WTC11 (cell line): Measurements from ENCODE around the gene YIPF6. TPM values are rescaled to one million over a fixed set of nuclear protein-coding genes. Genes with fewer than 3 reads are reported as not detected.

Experiments used
- ATAC-seq: fragments of 200-7000 bp; cut with Tn5 transposase; 2 replicates; pipeline ENCODE4 v1.10.0; 2021; ENCODE audit warnings: mild to moderate bottlenecking, moderate library complexity
- CTCF ChIA-PET: fragments of 300-600 bp; sonication (Branson Sonifier 250); formaldehyde crosslinking; loops from one replicate; lab custom pipeline; 2021; ENCODE audit warnings: antibody characterized with exemption; lab: Charles Lee
- POLR2A ChIA-PET: fragments of 350-600 bp; sonication (Branson Sonifier 250); formaldehyde crosslinking; loops from one replicate; lab custom pipeline; 2021; ENCODE audit warnings: antibody characterized with exemption; lab: Charles Lee
- DNase-seq: peaks from one replicate; pipeline ENCODE4 v3.0.0; 2021; ENCODE audit warnings: low spot score
- H3K27ac Mint-ChIP-seq: 2 replicates; pipeline ENCODE4 v1.8.0; 2021; ENCODE audit warnings: mixed read lengths
- H3K27me3 Mint-ChIP-seq: 2 replicates; pipeline ENCODE4 v1.8.0; 2021; ENCODE audit warnings: low read depth, mild to moderate bottlenecking, moderate library complexity, mixed read lengths
- H3K36me3 Mint-ChIP-seq: 2 replicates; pipeline ENCODE4 v1.8.0; 2021; ENCODE audit warnings: mixed read lengths
- H3K4me1 Mint-ChIP-seq: 2 replicates; pipeline ENCODE4 v1.8.0; 2022; ENCODE audit warnings: mixed read lengths
- H3K4me3 Mint-ChIP-seq: 2 replicates; pipeline ENCODE4 v1.8.0; 2021; ENCODE audit warnings: mild to moderate bottlenecking, moderate library complexity, mixed read lengths
- H3K9me3 Mint-ChIP-seq: 2 replicates; pipeline ENCODE4 v1.8.0; 2021; ENCODE audit warnings: mixed read lengths
- ELF4 ChIP-seq: sonication (generic); formaldehyde crosslinking; IDR thresholded peaks from 2 replicates; pipeline ENCODE4 v1.8.1; 2022; ENCODE audit warnings: low read depth, mild to moderate bottlenecking, moderate library complexity, missing genetic modification reagents
- ESRRA ChIP-seq: sonication (generic); formaldehyde crosslinking; IDR thresholded peaks from 2 replicates; pipeline ENCODE4 v1.8.1; 2022; ENCODE audit warnings: mild to moderate bottlenecking, missing genetic modification reagents, borderline replicate concordance
- ETV6 ChIP-seq: sonication (generic); formaldehyde crosslinking; IDR thresholded peaks from 2 replicates; pipeline ENCODE4 v1.8.1; 2022; ENCODE audit warnings: mild to moderate bottlenecking, missing genetic modification reagents
- HMGA2 ChIP-seq: fragments of 250-450 bp; sonication (Bioruptor Pico); IDR thresholded peaks from 2 replicates; pipeline ENCODE4 v1.4.0; 2021; ENCODE audit warnings: mild to moderate bottlenecking, moderate library complexity
- JUN ChIP-seq: sonication (generic); formaldehyde crosslinking; IDR thresholded peaks from 2 replicates; pipeline ENCODE4 v1.8.0; 2023; ENCODE audit warnings: mild to moderate bottlenecking, missing genetic modification reagents
- NR3C1 ChIP-seq: sonication (generic); formaldehyde crosslinking; conservative IDR thresholded peaks from 2 replicates; pipeline ENCODE4 v1.8.1; 2023; ENCODE audit warnings: low read depth, mild to moderate bottlenecking, missing genetic modification reagents
- PRRX2 ChIP-seq: fragments of 250-450 bp; sonication (Bioruptor Pico); IDR thresholded peaks from 2 replicates; pipeline ENCODE4 v1.8.0; 2021; ENCODE audit warnings: mild to moderate bottlenecking
- RELA ChIP-seq: sonication (generic); formaldehyde crosslinking; IDR thresholded peaks from 2 replicates; pipeline ENCODE4 v1.8.1; 2022; ENCODE audit warnings: missing genetic modification reagents, mild to moderate bottlenecking, borderline replicate concordance
- RORB ChIP-seq: fragments of 250-450 bp; sonication (Bioruptor Pico); IDR thresholded peaks from 2 replicates; pipeline ENCODE4 v1.9.0; 2021; ENCODE audit warnings: mild to moderate bottlenecking
- SP1 ChIP-seq: sonication (generic); formaldehyde crosslinking; conservative IDR thresholded peaks from 2 replicates; pipeline ENCODE4 v1.8.1; 2022; ENCODE audit warnings: missing genetic modification reagents
- TCF7 ChIP-seq: sonication (generic); formaldehyde crosslinking; IDR thresholded peaks from 2 replicates; pipeline ENCODE4 v1.8.0; 2022; ENCODE audit warnings: mild to moderate bottlenecking, low read depth, missing genetic modification reagents, moderate library complexity
- TEAD4 ChIP-seq: sonication (generic); formaldehyde crosslinking; IDR thresholded peaks from 2 replicates; pipeline ENCODE4 v1.8.0; 2022; ENCODE audit warnings: mild to moderate bottlenecking, missing genetic modification reagents
- ZNF138 ChIP-seq: sonication (generic); formaldehyde crosslinking; conservative IDR thresholded peaks from 2 replicates; pipeline ENCODE4 v1.8.1; 2022; ENCODE audit warnings: mild to moderate bottlenecking, moderate library complexity, missing genetic modification reagents
- total RNA-seq: library from RNA; stranded (reverse); gene quantifications from 3 replicates; pipeline ENCODE4 v1.2.3, GENCODE V29; 2021
- TF ChIP-seq, protein P1 (sequence below): sonication (generic); formaldehyde crosslinking; IDR thresholded peaks from 2 replicates; pipeline ENCODE4 v1.8.0; 2023; ENCODE audit warnings: mild to moderate bottlenecking, missing genetic modification reagents
- TF ChIP-seq, protein P2 (sequence below): sonication (generic); formaldehyde crosslinking; IDR thresholded peaks from 2 replicates; pipeline ENCODE4 v1.8.0; 2022; ENCODE audit warnings: mild to moderate bottlenecking, missing genetic modification reagents
- TF ChIP-seq, protein P3 (sequence below): sonication (generic); formaldehyde crosslinking; IDR thresholded peaks from 2 replicates; pipeline ENCODE4 v1.8.1; 2023; ENCODE audit warnings: mild to moderate bottlenecking, missing genetic modification reagents
- TF ChIP-seq, protein P4 (sequence below): sonication (generic); formaldehyde crosslinking; IDR thresholded peaks from 2 replicates; pipeline ENCODE4 v1.8.1; 2022; ENCODE audit warnings: missing genetic modification reagents, borderline replicate concordance
- TF ChIP-seq, protein P5 (sequence below): fragments of 250-450 bp; sonication (Bioruptor Pico); IDR thresholded peaks from 2 replicates; pipeline ENCODE4 v1.9.0; 2021; ENCODE audit warnings: mild to moderate bottlenecking
- TF ChIP-seq, protein P6 (sequence below): fragments of 250-450 bp; sonication (Bioruptor Pico); IDR thresholded peaks from 2 replicates; pipeline ENCODE4 v1.9.0; 2021; ENCODE audit warnings: moderate library complexity, mild to moderate bottlenecking, inconsistent platforms, borderline replicate concordance
- TF ChIP-seq, protein P7 (sequence below): sonication (generic); formaldehyde crosslinking; IDR thresholded peaks from 2 replicates; pipeline ENCODE4 v1.8.1; 2023; ENCODE audit warnings: mild to moderate bottlenecking, moderate library complexity, missing genetic modification reagents
- TF ChIP-seq, protein P8 (sequence below): sonication (generic); formaldehyde crosslinking; conservative IDR thresholded peaks from 2 replicates; pipeline ENCODE4 v1.8.1; 2022; ENCODE audit warnings: mild to moderate bottlenecking, missing genetic modification reagents
- TF ChIP-seq, protein P9 (sequence below): sonication (generic); formaldehyde crosslinking; IDR thresholded peaks from 2 replicates; pipeline ENCODE4 v1.8.1; 2022; ENCODE audit warnings: mild to moderate bottlenecking, moderate library complexity, missing genetic modification reagents

The YIPF6 gene
- total RNA-seq, 1 experiment from 2014 or later = 34.2 TPM

DNA sequence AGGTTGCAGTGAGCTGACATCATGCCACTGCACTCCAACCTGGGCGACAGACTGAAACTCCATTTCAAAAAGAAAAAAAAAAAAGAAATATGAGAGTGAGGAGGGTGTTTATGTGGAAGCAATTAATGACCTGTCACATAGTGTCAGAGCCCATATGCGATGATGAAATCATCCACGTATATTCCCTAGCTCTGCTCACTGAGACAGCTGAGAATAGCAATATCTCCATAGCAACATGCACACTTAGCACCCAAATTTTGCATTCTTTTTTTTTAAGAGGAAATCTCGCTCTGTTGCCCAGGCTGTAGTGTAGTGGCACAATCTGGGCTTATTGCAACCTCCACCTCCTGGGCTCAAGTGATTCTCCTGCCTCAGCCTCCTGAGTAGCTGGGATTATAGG is 34.1 kb upstream of the YIPF6 start (continued):
- TF ChIP-seq, protein P1, sequence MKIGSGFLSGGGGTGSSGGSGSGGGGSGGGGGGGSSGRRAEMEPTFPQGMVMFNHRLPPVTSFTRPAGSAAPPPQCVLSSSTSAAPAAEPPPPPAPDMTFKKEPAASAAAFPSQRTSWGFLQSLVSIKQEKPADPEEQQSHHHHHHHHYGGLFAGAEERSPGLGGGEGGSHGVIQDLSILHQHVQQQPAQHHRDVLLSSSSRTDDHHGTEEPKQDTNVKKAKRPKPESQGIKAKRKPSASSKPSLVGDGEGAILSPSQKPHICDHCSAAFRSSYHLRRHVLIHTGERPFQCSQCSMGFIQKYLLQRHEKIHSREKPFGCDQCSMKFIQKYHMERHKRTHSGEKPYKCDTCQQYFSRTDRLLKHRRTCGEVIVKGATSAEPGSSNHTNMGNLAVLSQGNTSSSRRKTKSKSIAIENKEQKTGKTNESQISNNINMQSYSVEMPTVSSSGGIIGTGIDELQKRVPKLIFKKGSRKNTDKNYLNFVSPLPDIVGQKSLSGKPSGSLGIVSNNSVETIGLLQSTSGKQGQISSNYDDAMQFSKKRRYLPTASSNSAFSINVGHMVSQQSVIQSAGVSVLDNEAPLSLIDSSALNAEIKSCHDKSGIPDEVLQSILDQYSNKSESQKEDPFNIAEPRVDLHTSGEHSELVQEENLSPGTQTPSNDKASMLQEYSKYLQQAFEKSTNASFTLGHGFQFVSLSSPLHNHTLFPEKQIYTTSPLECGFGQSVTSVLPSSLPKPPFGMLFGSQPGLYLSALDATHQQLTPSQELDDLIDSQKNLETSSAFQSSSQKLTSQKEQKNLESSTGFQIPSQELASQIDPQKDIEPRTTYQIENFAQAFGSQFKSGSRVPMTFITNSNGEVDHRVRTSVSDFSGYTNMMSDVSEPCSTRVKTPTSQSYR = no peak
- TF ChIP-seq PRRX2 (no peak), HMGA2 (no peak), TCF7 (CRISPR knock-in tag) (no peak), ELF4 (CRISPR knock-in tag) (no peak)
- TF ChIP-seq, protein P2, sequence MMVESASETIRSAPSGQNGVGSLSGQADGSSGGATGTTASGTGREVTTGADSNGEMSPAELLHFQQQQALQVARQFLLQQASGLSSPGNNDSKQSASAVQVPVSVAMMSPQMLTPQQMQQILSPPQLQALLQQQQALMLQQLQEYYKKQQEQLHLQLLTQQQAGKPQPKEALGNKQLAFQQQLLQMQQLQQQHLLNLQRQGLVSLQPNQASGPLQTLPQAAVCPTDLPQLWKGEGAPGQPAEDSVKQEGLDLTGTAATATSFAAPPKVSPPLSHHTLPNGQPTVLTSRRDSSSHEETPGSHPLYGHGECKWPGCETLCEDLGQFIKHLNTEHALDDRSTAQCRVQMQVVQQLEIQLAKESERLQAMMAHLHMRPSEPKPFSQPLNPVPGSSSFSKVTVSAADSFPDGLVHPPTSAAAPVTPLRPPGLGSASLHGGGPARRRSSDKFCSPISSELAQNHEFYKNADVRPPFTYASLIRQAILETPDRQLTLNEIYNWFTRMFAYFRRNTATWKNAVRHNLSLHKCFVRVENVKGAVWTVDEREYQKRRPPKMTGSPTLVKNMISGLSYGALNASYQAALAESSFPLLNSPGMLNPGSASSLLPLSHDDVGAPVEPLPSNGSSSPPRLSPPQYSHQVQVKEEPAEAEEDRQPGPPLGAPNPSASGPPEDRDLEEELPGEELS (CRISPR knock-in tag) = no peak
- TF ChIP-seq, all 79 proteins: peak for 0

DNA sequence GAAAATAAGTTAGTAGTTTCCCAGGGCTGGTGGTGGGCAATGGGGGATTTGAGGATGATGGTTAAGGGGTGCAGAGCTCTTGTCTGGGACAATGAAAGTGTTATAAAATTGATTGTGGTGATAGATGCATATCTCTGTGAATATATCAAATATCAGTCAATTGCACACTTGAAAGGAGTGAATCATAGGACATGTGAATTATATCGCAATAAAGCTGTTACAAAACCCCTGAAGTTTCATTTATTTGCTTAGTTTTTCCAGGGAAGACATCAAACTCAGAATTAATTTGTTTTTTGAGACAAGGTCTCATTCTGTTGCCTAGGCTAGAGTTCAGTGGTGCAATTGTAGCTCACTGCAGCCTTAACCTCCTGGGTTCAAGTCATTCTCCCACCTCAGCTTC is 17.9 kb upstream of the YIPF6 start:
- Mint-ChIP-seq H3K27ac (no peak overlapping the region), H3K27me3 (peaks cover 3% of the 10 kb centered on the region; the same call in 1 of the 2 replicates), H3K36me3 (no peaks in the 10 kb centered on the region), H3K9me3 (peaks cover 3% of the 10 kb centered on the region; the same call in 1 of the 2 replicates), H3K4me3 (no peak overlapping the region), H3K4me1 (no peaks in the 10 kb centered on the region)
- TF ChIP-seq ETV6 (no peak), ESRRA (CRISPR knock-in tag) (no peak), RELA (CRISPR knock-in tag) (no peak), JUN (CRISPR knock-in tag) (no peak), NR3C1 (CRISPR knock-in tag) (no peak), SP1 (CRISPR knock-in tag) (no peak), ZNF138 (CRISPR knock-in tag) (no peak), RORB (CRISPR knock-in tag) (no peak), TCF7 (CRISPR knock-in tag) (no peak), TEAD4 (no peak)
- TF ChIP-seq, protein P3, sequence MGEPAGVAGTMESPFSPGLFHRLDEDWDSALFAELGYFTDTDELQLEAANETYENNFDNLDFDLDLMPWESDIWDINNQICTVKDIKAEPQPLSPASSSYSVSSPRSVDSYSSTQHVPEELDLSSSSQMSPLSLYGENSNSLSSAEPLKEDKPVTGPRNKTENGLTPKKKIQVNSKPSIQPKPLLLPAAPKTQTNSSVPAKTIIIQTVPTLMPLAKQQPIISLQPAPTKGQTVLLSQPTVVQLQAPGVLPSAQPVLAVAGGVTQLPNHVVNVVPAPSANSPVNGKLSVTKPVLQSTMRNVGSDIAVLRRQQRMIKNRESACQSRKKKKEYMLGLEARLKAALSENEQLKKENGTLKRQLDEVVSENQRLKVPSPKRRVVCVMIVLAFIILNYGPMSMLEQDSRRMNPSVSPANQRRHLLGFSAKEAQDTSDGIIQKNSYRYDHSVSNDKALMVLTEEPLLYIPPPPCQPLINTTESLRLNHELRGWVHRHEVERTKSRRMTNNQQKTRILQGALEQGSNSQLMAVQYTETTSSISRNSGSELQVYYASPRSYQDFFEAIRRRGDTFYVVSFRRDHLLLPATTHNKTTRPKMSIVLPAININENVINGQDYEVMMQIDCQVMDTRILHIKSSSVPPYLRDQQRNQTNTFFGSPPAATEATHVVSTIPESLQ (CRISPR knock-in tag) = no peak
- TF ChIP-seq, protein P4, sequence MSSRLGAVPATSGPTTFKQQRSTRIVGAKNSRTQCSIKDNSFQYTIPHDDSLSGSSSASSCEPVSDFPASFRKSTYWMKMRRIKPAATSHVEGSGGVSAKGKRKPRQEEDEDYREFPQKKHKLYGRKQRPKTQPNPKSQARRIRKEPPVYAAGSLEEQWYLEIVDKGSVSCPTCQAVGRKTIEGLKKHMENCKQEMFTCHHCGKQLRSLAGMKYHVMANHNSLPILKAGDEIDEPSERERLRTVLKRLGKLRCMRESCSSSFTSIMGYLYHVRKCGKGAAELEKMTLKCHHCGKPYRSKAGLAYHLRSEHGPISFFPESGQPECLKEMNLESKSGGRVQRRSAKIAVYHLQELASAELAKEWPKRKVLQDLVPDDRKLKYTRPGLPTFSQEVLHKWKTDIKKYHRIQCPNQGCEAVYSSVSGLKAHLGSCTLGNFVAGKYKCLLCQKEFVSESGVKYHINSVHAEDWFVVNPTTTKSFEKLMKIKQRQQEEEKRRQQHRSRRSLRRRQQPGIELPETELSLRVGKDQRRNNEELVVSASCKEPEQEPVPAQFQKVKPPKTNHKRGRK = no peak
- TF ChIP-seq, protein P5, sequence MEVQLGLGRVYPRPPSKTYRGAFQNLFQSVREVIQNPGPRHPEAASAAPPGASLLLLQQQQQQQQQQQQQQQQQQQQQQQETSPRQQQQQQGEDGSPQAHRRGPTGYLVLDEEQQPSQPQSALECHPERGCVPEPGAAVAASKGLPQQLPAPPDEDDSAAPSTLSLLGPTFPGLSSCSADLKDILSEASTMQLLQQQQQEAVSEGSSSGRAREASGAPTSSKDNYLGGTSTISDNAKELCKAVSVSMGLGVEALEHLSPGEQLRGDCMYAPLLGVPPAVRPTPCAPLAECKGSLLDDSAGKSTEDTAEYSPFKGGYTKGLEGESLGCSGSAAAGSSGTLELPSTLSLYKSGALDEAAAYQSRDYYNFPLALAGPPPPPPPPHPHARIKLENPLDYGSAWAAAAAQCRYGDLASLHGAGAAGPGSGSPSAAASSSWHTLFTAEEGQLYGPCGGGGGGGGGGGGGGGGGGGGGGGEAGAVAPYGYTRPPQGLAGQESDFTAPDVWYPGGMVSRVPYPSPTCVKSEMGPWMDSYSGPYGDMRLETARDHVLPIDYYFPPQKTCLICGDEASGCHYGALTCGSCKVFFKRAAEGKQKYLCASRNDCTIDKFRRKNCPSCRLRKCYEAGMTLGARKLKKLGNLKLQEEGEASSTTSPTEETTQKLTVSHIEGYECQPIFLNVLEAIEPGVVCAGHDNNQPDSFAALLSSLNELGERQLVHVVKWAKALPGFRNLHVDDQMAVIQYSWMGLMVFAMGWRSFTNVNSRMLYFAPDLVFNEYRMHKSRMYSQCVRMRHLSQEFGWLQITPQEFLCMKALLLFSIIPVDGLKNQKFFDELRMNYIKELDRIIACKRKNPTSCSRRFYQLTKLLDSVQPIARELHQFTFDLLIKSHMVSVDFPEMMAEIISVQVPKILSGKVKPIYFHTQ (CRISPR knock-in tag) = no peak
- TF ChIP-seq, protein P6, sequence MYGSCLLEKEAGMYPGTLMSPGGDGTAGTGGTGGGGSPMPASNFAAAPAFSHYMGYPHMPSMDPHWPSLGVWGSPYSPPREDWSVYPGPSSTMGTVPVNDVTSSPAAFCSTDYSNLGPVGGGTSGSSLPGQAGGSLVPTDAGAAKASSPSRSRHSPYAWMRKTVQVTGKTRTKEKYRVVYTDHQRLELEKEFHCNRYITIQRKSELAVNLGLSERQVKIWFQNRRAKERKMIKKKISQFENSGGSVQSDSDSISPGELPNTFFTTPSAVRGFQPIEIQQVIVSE = no peak
- TF ChIP-seq, protein P7, sequence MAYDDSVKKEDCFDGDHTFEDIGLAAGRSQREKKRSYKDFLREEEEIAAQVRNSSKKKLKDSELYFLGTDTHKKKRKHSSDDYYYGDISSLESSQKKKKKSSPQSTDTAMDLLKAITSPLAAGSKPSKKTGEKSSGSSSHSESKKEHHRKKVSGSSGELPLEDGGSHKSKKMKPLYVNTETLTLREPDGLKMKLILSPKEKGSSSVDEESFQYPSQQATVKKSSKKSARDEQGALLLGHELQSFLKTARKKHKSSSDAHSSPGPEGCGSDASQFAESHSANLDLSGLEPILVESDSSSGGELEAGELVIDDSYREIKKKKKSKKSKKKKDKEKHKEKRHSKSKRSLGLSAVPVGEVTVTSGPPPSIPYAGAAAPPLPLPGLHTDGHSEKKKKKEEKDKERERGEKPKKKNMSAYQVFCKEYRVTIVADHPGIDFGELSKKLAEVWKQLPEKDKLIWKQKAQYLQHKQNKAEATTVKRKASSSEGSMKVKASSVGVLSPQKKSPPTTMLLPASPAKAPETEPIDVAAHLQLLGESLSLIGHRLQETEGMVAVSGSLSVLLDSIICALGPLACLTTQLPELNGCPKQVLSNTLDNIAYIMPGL (CRISPR knock-in tag) = no peak
- TF ChIP-seq, protein P8, sequence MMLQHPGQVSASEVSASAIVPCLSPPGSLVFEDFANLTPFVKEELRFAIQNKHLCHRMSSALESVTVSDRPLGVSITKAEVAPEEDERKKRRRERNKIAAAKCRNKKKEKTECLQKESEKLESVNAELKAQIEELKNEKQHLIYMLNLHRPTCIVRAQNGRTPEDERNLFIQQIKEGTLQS (CRISPR knock-in tag) = no peak
- TF ChIP-seq, protein P9, sequence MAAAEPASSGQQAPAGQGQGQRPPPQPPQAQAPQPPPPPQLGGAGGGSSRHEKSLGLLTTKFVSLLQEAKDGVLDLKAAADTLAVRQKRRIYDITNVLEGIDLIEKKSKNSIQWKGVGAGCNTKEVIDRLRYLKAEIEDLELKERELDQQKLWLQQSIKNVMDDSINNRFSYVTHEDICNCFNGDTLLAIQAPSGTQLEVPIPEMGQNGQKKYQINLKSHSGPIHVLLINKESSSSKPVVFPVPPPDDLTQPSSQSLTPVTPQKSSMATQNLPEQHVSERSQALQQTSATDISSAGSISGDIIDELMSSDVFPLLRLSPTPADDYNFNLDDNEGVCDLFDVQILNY (CRISPR knock-in tag) = no peak
- ChIA-PET CTCF (interaction anchor here (0.6 kb wide), 1 partner anchor 284 kb away, joined by 3 read pairs; no protein-coding TSS in a partner anchor), POLR2A (no interaction called here)
- no peak for DNase-seq
- no peak for ATAC-seq
